ENCODE data around the gene BANF2.

The BANF2 gene

GRCh38 chr20:17671565-17671964 lies 28.2 kb upstream of the BANF2 start:
- ATAC-seq (ENCODE audit: low read depth) (no peak), DNase-seq (ENCODE audit: low spot score in 2 of 2) (no peak)
- Mint-ChIP-seq H3K9me3 (no peaks in the 10 kb centered on the region), H3K4me1 (peaks cover 6% of the 10 kb centered on the region), H3K36me3 (peaks cover 6% of the 10 kb centered on the region), H3K27me3 (no peaks in the 10 kb centered on the region), H3K27ac (no peak overlapping the region), H3K4me3 (no peak overlapping the region)

- Mint-ChIP-seq H3K9me3 (no peaks in the 10 kb centered on the region), H3K36me3 (peaks cover 6% of the 10 kb centered on the region), H3K27ac (no peak overlapping the region), H3K27me3 (no peaks in the 10 kb centered on the region), H3K4me3 (no peak overlapping the region), H3K4me1 (peaks cover 6% of the 10 kb centered on the region)
- DNase-seq (ENCODE audit: low spot score in 2 of 2) (no peak), ATAC-seq (ENCODE audit: low read depth) (no peak)
Observed at GRCh38 chr20:17673084-17673483, 26.7 kb upstream of the BANF2 start.

- Mint-ChIP-seq H3K27me3 (no peaks in the 10 kb centered on the region), H3K9me3 (no peaks in the 10 kb centered on the region), H3K4me1 (peaks cover 6% of the 10 kb centered on the region), H3K36me3 (peaks cover 6% of the 10 kb centered on the region), H3K4me3 (no peak overlapping the region), H3K27ac (no peak overlapping the region)
- DNase-seq (ENCODE audit: low spot score in 2 of 2): no peak
- no peak for ATAC-seq (ENCODE audit: low read depth)
Observed at GRCh38 chr20:17674722-17675518, 24.8 kb upstream of the BANF2 start.

- ATAC-seq (ENCODE audit: low read depth): no peak
- H3K4me3 Mint-ChIP-seq: no peak overlapping the region
- no peaks in the 10 kb centered on the region for H3K9me3 Mint-ChIP-seq
- no peak overlapping the region for H3K27ac Mint-ChIP-seq
- peaks cover 8% of the 10 kb centered on the region for H3K4me1 Mint-ChIP-seq
- DNase-seq (ENCODE audit: low spot score in 2 of 2): no peak
- H3K27me3 Mint-ChIP-seq: no peaks in the 10 kb centered on the region
- H3K36me3 Mint-ChIP-seq: peaks cover 5% of the 10 kb centered on the region
Observed at GRCh38 chr20:17675519-17676377, 24.0 kb upstream of the BANF2 start.

GRCh38 chr20:17676378-17676759 lies 23.4 kb upstream of the BANF2 start:
- no peak overlapping the region for H3K4me3 Mint-ChIP-seq
- H3K27me3 Mint-ChIP-seq: no peaks in the 10 kb centered on the region
- H3K4me1 Mint-ChIP-seq: peaks cover 8% of the 10 kb centered on the region
- peaks cover 4% of the 10 kb centered on the region for H3K36me3 Mint-ChIP-seq
- H3K9me3 Mint-ChIP-seq: no peaks in the 10 kb centered on the region
- H3K27ac Mint-ChIP-seq: no peak overlapping the region
- DNase-seq (ENCODE audit: low spot score in 2 of 2): no peak
- ATAC-seq (ENCODE audit: low read depth): no peak

GRCh38 chr20:17676942-17677341 lies 22.8 kb upstream of the BANF2 start:
- no peak for DNase-seq (ENCODE audit: low spot score in 2 of 2)
- H3K27ac Mint-ChIP-seq: no peak overlapping the region
- no peaks in the 10 kb centered on the region for H3K27me3 Mint-ChIP-seq

GRCh38 chr20:17678295-17678694 lies 21.5 kb upstream of the BANF2 start:
- no peak for ATAC-seq (ENCODE audit: low read depth)
- no peak overlapping the region for H3K27ac Mint-ChIP-seq
- H3K4me1 Mint-ChIP-seq: peaks cover 10% of the 10 kb centered on the region
- DNase-seq (ENCODE audit: low spot score in 2 of 2): no peak
- H3K9me3 Mint-ChIP-seq: no peaks in the 10 kb centered on the region
- H3K4me3 Mint-ChIP-seq: no peak overlapping the region
- peaks cover 2% of the 10 kb centered on the region for H3K36me3 Mint-ChIP-seq
- H3K27me3 Mint-ChIP-seq: no peaks in the 10 kb centered on the region

More at GRCh38 chr20:17676942-17677341, 22.8 kb upstream of the BANF2 start:
- peaks cover 8% of the 10 kb centered on the region for H3K4me1 Mint-ChIP-seq
- no peak overlapping the region for H3K4me3 Mint-ChIP-seq
- ATAC-seq (ENCODE audit: low read depth): no peak
- no peaks in the 10 kb centered on the region for H3K9me3 Mint-ChIP-seq
- H3K36me3 Mint-ChIP-seq: peaks cover 4% of the 10 kb centered on the region

GRCh38 chr20:17678886-17679285 lies 20.9 kb upstream of the BANF2 start:
- H3K9me3 Mint-ChIP-seq: no peaks in the 10 kb centered on the region
- no peak overlapping the region for H3K27ac Mint-ChIP-seq
- H3K4me1 Mint-ChIP-seq: peaks cover 11% of the 10 kb centered on the region
- DNase-seq (ENCODE audit: low spot score in 2 of 2): no peak
- ATAC-seq (ENCODE audit: low read depth): no peak
- peaks cover 2% of the 10 kb centered on the region for H3K36me3 Mint-ChIP-seq
- H3K27me3 Mint-ChIP-seq: no peaks in the 10 kb centered on the region
- H3K4me3 Mint-ChIP-seq: no peak overlapping the region

GRCh38 chr20:17679941-17680835 lies 19.6 kb upstream of the BANF2 start:
- Mint-ChIP-seq H3K36me3 (no peaks in the 10 kb centered on the region), H3K4me1 (peaks cover 11% of the 10 kb centered on the region), H3K27me3 (peaks cover 2% of the 10 kb centered on the region), H3K4me3 (peak overlapping the region; percentile 76), H3K9me3 (no peaks in the 10 kb centered on the region), H3K27ac (no peak overlapping the region)
- DNase-seq (ENCODE audit: low spot score in 2 of 2) (peak in 1 of 2 donors; percentile 14), ATAC-seq (ENCODE audit: low read depth) (no peak)

- Mint-ChIP-seq H3K4me1 (peaks cover 7% of the 10 kb centered on the region), H3K9me3 (peaks cover under 1% of the 10 kb centered on the region)
- ATAC-seq (ENCODE audit: low read depth): peak; percentile 33
Observed at GRCh38 chr20:17680836-17681725, 18.7 kb upstream of the BANF2 start.

GRCh38 chr20:17681726-17682102 lies 18.1 kb upstream of the BANF2 start:
- H3K4me1 Mint-ChIP-seq: peaks cover 7% of the 10 kb centered on the region
- DNase-seq (ENCODE audit: low spot score in 2 of 2): peak in 1 of 2 donors; percentile 53
- H3K4me3 Mint-ChIP-seq: peak overlapping the region; percentile 90

More at GRCh38 chr20:17680836-17681725, 18.7 kb upstream of the BANF2 start:
- Mint-ChIP-seq H3K4me3 (peak overlapping the region; percentile 76), H3K36me3 (no peaks in the 10 kb centered on the region), H3K27ac (no peak overlapping the region), H3K27me3 (peaks cover 6% of the 10 kb centered on the region)
- peak; percentile 80 to 91 for DNase-seq (ENCODE audit: low spot score in 2 of 2)

GRCh38 chr20:17682103-17682888 lies 17.5 kb upstream of the BANF2 start, which contains the start of gene RRBP1:
Gene RRBP1 (minus strand): TSS chr20:17682242. CDS start chr20:17660507, 21,735 bp downstream.
- peak within 1 kb of the TSS; percentile 90 for H3K4me3 Mint-ChIP-seq
- H3K27ac Mint-ChIP-seq: peak within 1 kb of the TSS; percentile 79
- peak; percentile 93 to 95 for DNase-seq (ENCODE audit: low spot score in 2 of 2)
- H3K36me3 Mint-ChIP-seq: no peaks in the 10 kb centered on the region
- peaks cover 6% of the 10 kb centered on the region for H3K9me3 Mint-ChIP-seq
- ATAC-seq (ENCODE audit: low read depth): peak; percentile 88
- peaks cover 16% of the 10 kb centered on the region for H3K27me3 Mint-ChIP-seq
- H3K4me1 Mint-ChIP-seq: peaks cover 7% of the 10 kb centered on the region

More at GRCh38 chr20:17681726-17682102, 18.1 kb upstream of the BANF2 start:
- H3K27ac Mint-ChIP-seq: peak overlapping the region; percentile 79
- no peaks in the 10 kb centered on the region for H3K36me3 Mint-ChIP-seq
- peak; percentile 5 for ATAC-seq (ENCODE audit: low read depth)
- peaks cover 11% of the 10 kb centered on the region for H3K27me3 Mint-ChIP-seq
- peaks cover 4% of the 10 kb centered on the region for H3K9me3 Mint-ChIP-seq

Data from memory B cell (primary cell).